ENCODE data around the gene PLXNA4. TPM values are rescaled to one million over a fixed set of nuclear protein-coding genes. Genes with fewer than 3 reads are reported as not detected.

The PLXNA4 gene
- total RNA-seq, 4 donors from 2014 or later = 5.1 to 7.0 (median 5.3) TPM

DNA sequence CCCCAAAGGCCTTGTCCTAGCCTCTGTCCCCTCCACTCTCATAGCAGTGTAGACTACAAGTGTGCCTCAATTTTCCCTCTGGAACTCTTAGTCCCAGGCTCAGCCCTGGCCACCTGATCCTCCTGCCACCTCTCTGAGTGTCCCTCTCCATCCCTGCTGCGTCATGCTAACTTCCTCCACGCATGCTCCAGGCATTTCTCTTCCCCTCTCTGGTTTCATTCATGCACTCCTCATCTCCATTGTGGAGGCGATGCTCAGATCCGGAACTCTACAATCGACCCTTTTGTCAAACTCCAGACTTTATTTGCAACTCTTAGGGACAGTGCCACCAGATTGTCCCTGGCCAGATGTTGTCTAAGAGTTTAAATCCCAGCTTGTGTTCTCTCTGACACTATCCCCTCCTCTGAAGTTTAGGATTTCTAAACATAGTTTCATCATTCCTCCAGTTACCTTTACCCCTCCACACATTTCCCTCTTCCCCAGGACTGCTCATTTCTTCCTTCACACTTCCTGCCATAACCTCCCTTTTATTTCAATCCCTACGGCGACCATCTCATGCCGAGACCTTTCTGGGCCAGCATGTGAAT lies 492.6 kb downstream of the PLXNA4 start:
- TF ChIP-seq, protein P1, sequence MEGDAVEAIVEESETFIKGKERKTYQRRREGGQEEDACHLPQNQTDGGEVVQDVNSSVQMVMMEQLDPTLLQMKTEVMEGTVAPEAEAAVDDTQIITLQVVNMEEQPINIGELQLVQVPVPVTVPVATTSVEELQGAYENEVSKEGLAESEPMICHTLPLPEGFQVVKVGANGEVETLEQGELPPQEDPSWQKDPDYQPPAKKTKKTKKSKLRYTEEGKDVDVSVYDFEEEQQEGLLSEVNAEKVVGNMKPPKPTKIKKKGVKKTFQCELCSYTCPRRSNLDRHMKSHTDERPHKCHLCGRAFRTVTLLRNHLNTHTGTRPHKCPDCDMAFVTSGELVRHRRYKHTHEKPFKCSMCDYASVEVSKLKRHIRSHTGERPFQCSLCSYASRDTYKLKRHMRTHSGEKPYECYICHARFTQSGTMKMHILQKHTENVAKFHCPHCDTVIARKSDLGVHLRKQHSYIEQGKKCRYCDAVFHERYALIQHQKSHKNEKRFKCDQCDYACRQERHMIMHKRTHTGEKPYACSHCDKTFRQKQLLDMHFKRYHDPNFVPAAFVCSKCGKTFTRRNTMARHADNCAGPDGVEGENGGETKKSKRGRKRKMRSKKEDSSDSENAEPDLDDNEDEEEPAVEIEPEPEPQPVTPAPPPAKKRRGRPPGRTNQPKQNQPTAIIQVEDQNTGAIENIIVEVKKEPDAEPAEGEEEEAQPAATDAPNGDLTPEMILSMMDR (IDR thresholded peaks at IDR 0.05) = no peak
- no peak for TF ChIP-seq POLR2A (IDR thresholded peaks at IDR 0.05)
- 89 to 90% methylated on average over 8 of the region's 8 CpGs for WGBS, 2 donors

DNA sequence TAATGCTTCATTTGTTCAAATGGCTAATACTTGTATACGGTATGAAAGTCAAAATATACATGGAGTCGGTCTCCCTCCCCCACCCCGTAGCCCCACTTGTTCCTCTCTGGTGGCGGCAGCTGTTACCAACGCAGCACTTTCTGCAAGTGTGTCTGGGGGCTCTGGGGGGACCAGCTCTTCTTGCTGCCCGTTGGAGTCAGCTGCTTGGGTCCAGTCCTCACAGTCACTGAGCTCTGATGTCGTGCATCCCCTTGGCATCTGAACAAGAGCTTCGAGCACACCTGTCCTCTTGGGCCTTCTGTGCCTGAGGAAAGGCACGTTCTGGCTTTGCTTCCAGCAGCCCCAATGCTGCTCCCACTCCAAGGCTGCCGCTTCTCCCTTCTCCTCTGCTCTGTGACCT lies 493.1 kb downstream of the PLXNA4 start:
- peak in 1 of 2 donors; percentile 62 for DNase-seq (ENCODE audit: low spot score in 2 of 2)
- WGBS, 2 donors = 86 to 92% methylated on average over 10 of the region's 10 CpGs
- TF ChIP-seq, protein P1 (IDR thresholded peaks at IDR 0.05) = no peak
- no peak for TF ChIP-seq POLR2A (IDR thresholded peaks at IDR 0.05)
- no peak overlapping the region for H3K4me3 ChIP-seq (ENCODE audit: low read depth, poor library complexity, severe bottlenecking)
- intact Hi-C loops (cut with DNase I; ENCODE audit: low total_unique reads) = no loop called here

More for the DNA sequence above, 492.6 kb downstream of the PLXNA4 start:
- peak in 1 of 2 donors; percentile 31 for DNase-seq (ENCODE audit: low spot score in 2 of 2)
- intact Hi-C loops (cut with DNase I; ENCODE audit: low total_unique reads) = no loop called here
- no peak overlapping the region for H3K4me3 ChIP-seq (ENCODE audit: low read depth, poor library complexity, severe bottlenecking)

DNA sequence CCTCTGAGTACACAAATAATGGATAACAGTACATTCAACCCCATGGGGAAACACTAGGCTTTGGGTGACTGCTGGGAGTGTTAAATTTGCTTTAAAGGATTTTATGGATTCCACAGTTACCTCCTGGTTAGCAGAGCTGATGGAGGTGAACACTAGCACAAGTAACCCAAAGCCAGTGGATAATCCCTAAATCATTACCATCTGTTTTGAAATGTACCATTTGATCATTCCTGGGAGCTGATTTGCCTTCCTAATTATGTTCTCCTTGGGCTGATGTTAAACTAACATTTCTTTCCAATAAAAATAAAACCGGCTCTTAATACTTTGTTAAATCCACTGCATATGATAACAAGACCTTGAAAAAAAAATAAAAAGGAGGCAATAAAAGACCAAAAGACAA lies 493.9 kb downstream of the PLXNA4 start:
- TF ChIP-seq, protein P1 (IDR thresholded peaks at IDR 0.05) = no peak
- no peak for TF ChIP-seq POLR2A (IDR thresholded peaks at IDR 0.05)
- 53 to 63% methylated on average over 1 of the region's 1 CpG for WGBS, 2 donors
- DNase-seq (ENCODE audit: low spot score in 2 of 2) = no peak
- H3K4me3 ChIP-seq (ENCODE audit: low read depth, poor library complexity, severe bottlenecking) = no peak overlapping the region
- intact Hi-C loops (cut with DNase I; ENCODE audit: low total_unique reads) = no loop called here

DNA sequence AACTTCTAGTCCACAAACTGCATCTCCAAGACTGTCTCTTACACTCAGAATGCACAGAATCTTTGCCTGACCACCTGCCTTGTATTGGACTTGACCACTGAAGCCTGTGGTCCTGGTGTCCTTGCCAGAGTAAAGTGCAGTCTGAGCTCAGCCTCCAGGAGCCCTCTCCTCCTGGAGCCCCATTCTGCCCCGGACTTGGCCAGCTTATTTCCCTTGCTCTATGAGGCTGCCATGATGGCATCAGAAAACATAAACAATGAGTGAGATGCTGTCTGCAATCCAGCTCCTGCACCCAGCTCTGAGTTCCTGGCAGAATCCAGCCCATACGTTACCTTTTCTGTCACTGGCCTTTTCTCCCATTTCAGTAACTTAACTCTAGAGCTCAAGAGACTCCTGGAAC lies 494.6 kb downstream of the PLXNA4 start:
- TF ChIP-seq, protein P1 (IDR thresholded peaks at IDR 0.05) = no peak
- TF ChIP-seq POLR2A (IDR thresholded peaks at IDR 0.05) = no peak
- intact Hi-C loops (cut with DNase I; ENCODE audit: low total_unique reads) = no loop called here
- 86 to 89% methylated on average over 2 of the region's 2 CpGs for WGBS, 2 donors
- no peak overlapping the region for H3K4me3 ChIP-seq (ENCODE audit: low read depth, poor library complexity, severe bottlenecking)
- peak in 1 of 2 donors; percentile 68 for DNase-seq (ENCODE audit: low spot score in 2 of 2)

DNA sequence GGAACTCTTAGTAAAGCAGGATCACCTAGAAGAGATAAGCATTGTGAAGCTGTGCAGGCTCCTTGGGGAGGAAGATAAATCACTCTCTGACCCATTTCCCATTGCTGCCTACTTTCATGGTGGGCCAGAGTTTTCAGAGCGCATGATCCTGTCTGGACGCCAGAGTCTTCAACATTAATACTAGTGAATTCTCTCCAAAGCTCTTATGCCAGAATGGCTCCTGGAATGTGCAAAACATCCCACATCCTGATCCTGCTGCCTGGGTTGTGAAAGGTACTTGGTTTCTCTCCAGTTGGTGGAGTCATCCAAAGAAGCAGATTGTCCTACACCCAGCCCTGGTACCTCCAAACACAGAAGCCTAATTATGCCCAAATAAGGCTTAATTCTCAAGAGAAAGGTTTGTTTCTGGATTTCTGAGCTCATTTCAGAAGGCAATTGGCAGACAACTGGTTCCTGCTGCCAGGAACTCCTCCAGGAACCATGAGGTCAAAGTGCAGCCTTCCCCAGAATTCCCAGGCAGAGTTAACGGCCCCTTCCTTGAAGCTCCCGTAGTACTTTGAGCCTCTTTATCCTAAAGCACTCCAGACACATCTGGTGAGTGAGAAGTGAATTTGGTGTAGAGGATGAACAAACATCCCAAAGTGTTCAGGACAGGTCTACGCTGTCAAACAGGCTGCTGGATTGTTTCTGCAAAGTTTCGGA lies 495.2 kb downstream of the PLXNA4 start:
- intact Hi-C loops (cut with DNase I; ENCODE audit: low total_unique reads) = no loop called here
- TF ChIP-seq, protein P1 (IDR thresholded peaks at IDR 0.05) = no peak
- TF ChIP-seq POLR2A (IDR thresholded peaks at IDR 0.05) = no peak
- peak; percentile 49 to 85 for DNase-seq (ENCODE audit: low spot score in 2 of 2)
- H3K4me3 ChIP-seq (ENCODE audit: low read depth, poor library complexity, severe bottlenecking) = no peak overlapping the region
- 63 to 79% methylated on average over 6 of the region's 6 CpGs for WGBS, 2 donors

Data from lower leg skin (tissue), 4 donors.